ENCODE data around the gene SPRY4. TPM values are rescaled to one million over a fixed set of nuclear protein-coding genes. Genes with fewer than 3 reads are reported as not detected.

SPRY4 gene
- total and polyA plus RNA-seq, 2 of the 4 experiments (the other 2 are of a cell fraction): 8.4 to 21.0 TPM

DNA sequence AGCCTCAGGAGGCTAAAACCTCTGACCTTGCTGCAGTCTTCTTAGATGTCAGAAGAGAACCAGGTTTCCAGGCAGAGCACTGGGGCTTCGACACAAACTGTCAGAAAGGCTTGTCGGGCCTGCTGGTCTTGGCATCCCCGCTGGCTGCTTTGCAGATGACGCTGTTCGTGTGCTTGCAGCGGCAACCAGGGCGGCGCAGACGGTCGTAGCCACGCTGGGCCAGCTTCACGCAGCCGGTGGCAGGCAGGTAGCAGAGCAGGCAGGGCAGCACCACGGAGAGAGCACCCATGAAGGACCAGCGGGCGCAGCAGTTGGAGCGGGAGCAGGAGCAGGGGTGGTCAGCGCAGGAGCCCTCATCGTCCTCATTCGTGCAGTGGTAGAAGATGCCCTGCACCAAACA lies 10.7 kb downstream of the SPRY4 start:
- Histone ChIP-seq H2BK20ac (ENCODE audit: low read depth, low read length) (no peak overlapping the region), H4K5ac (ENCODE audit: low read depth, low read length) (no peak overlapping the region), H4K91ac (ENCODE audit: insufficient read depth, low read depth, low read length) (no peak overlapping the region), H3K79me1 (ENCODE audit: low read depth in 1 of 2, low read length in 2 of 2) (peaks cover 15 to 60% of the 10 kb centered on the region in 2 experiments; a peak in 3 of 4 replicates), H3K4ac (ENCODE audit: low read depth, low read length) (no peak overlapping the region), H2AK9ac (replicated peaks; ENCODE audit: low read depth, low read length, poor library complexity) (peak overlapping the region; percentile 53), H3K23ac (ENCODE audit: low read depth, low read length) (no peak overlapping the region), H2BK5ac (ENCODE audit: low read depth, low read length, poor library complexity, severe bottlenecking) (no peak overlapping the region), H2BK120ac (ENCODE audit: low read depth, low read length) (no peak overlapping the region), H2AK5ac (ENCODE audit: low read depth, low read length) (no peak overlapping the region), H3K27ac (ENCODE audit: insufficient read depth, low read length) (no peak overlapping the region), H3K9ac (ENCODE audit: low read depth, low read length) (no peak overlapping the region), H3K27me3 (ENCODE audit: control insufficient read depth, insufficient read depth, low read length) (no peaks in the 10 kb centered on the region), H3K36me3 (ENCODE audit: control insufficient read depth, insufficient read depth, low read length) (peaks cover 42% of the 10 kb centered on the region), H3K14ac (replicated peaks; ENCODE audit: low read depth, low read length) (no peak overlapping the region), H2AFZ (replicated peaks; ENCODE audit: low read length, poor library complexity) (no peak overlapping the region), H3K9me3 (ENCODE audit: control insufficient read depth, insufficient read depth, low read length) (no peaks in the 10 kb centered on the region), H3K18ac (ENCODE audit: low read depth, low read length) (no peak overlapping the region), H3K4me2 (ENCODE audit: low read depth, low read length) (no peak overlapping the region), H3K4me1 (ENCODE audit: control insufficient read depth, insufficient read depth, low read length) (peaks cover 27% of the 10 kb centered on the region), H3K56ac (ENCODE audit: extremely low read depth, insufficient read depth, low read length) (no peak overlapping the region), H4K8ac (ENCODE audit: low read depth in 2 of 2, low read length in 2 of 2) (no peak overlapping the region; a peak in 1 of 4 replicates), H4K20me1 (ENCODE audit: insufficient read depth, low read length) (peaks cover 99% of the 10 kb centered on the region), H3K4me3 (ENCODE audit: insufficient read depth, low read depth, low read length) (no peak overlapping the region), H3K9me1 (ENCODE audit: insufficient read depth, low read length) (peaks cover 29% of the 10 kb centered on the region), H2BK15ac (ENCODE audit: low read depth, low read length) (no peak overlapping the region)
- ChIA-PET CTCF (no interaction called here), POLR2A (ENCODE audit: unreplicated experiment) (no interaction called here)
- no peak for DNase-seq
- dilution Hi-C loops (cut with HindIII; ENCODE audit: low sequenced_read_pairs, unreplicated experiment): no loop called here
- WGBS, 2 experiments (ENCODE audit: extremely low coverage in 2 of 2, insufficient read length in 1 of 2): 90% methylated on average over 20 of the region's 20 CpGs; no CpG with 5 or more reads in 1 of the 2 experiments
- ATAC-seq (ENCODE audit: low read depth): no peak
- intact Hi-C loops (cut with micrococcal nuclease): no loop called here
- in situ Hi-C loops (cut with MboI; ENCODE audit: low sequenced_read_pairs): no loop called here
- no TSS peak for BruUV-seq (replicated peaks)
- TF ChIP-seq RAD21 (IDR thresholded peaks at IDR 0.05; ENCODE audit: low read length) (no peak), BHLHE40 (IDR thresholded peaks at IDR 0.05; ENCODE audit: low read depth, low read length) (no peak), RCOR1 (IDR thresholded peaks at IDR 0.05; ENCODE audit: insufficient replicate concordance, low read length) (no peak), POLR2A (IDR thresholded peaks at IDR 0.05; ENCODE audit: low read depth, low read length) (no peak), RFX5 (IDR thresholded peaks at IDR 0.05; ENCODE audit: low read depth, low read length) (no peak), CEBPB (IDR thresholded peaks at IDR 0.05; ENCODE audit: low read depth, low read length) (no peak)
- TF ChIP-seq, protein P1, sequence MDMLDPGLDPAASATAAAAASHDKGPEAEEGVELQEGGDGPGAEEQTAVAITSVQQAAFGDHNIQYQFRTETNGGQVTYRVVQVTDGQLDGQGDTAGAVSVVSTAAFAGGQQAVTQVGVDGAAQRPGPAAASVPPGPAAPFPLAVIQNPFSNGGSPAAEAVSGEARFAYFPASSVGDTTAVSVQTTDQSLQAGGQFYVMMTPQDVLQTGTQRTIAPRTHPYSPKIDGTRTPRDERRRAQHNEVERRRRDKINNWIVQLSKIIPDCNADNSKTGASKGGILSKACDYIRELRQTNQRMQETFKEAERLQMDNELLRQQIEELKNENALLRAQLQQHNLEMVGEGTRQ (IDR thresholded peaks at IDR 0.05; ENCODE audit: low read depth, low read length): no peak

All from IMR-90 (cell line).